C4-2B (cell line): ENCODE results near the gene CHST11.

Experiments used
- CTCF ChIP-seq: fragments of 450-650 bp; conservative IDR thresholded peaks from 2 replicates; pipeline ENCODE4 v1.5.1; 2017; ENCODE audit warnings: mild to moderate bottlenecking
- ZFX ChIP-seq: fragments of 450-650 bp; IDR thresholded peaks from 2 replicates; pipeline ENCODE4 v1.6.1; 2017

DNA sequence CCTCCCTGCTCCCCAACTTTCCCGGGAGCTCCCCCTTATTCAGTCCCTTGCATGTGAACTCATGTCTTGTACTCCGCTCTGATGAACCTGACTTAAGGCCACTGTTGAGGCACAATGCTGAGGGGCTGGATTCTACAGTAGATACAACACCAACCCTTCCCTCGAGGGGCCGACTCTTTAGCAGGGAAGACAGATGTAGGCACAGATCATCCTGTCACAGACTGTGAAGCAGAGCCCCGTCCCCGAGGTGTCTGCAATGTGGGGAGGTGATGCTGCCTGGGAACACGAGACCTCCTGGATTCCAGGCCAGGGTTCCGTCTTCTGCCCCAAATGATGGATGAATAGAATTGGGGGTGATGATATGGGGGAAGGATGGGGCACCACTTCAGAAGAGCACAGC, 175.1 kb downstream of the CHST11 start:
- TF ChIP-seq CTCF (no peak), ZFX (no peak)
